Fibroblast of the aortic adventitia (primary cell): Measurements from ENCODE around the gene FBXO38. TPM values are rescaled to one million over a fixed set of nuclear protein-coding genes. Genes with fewer than 3 reads are reported as not detected.

ENCODE experiments used
- DNase-seq: peaks from one replicate; pipeline ENCODE4 v3.0.0-alpha.2; 2010; ENCODE audit warnings: low read depth
- H3K4me3 ChIP-seq: 2 replicates; pipeline ENCODE4 v1.5.1; 2011; ENCODE audit warnings: low read depth, mild to moderate bottlenecking, control low read depth, low read length, moderate library complexity
- total RNA-seq: library from RNA; depleted of rRNA; stranded (reverse); fragments of >200 nt; gene quantifications from 2 replicates; pipeline ENCODE4 v1.2.3, GENCODE V29; 2012; ENCODE audit warnings: low replicate concordance
- TF ChIP-seq, protein P1 (sequence below): IDR thresholded peaks from 2 replicates; pipeline ENCODE4 v1.5.1; 2011; ENCODE audit warnings: mild to moderate bottlenecking, low read length, control low read depth, inconsistent platforms; ENCODE audit not compliant: insufficient read depth

FBXO38 gene
- total RNA-seq, 1 donor = 61.0 TPM

DNA sequence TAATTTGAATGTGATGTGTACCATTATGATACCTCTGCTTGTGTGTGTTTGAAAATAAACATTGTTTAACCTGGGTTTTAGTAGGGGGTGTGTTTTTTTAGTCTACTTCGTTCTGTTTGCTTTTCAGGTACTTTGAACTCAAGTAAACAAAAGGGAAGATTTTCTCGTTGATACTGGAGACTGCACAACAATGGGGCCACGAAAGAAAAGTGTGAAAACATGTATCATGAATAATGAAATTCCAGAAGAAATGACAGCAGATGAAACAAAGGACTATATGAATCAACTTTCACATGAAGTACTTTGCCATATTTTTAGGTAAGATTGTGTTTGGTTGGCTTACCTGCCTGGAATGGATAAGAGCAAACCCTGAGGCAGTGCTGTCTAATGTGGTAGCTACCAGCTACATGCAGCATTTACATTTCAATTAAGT lies 10.8 kb downstream of the FBXO38 start:
- DNase-seq = no peak
- TF ChIP-seq, protein P1, sequence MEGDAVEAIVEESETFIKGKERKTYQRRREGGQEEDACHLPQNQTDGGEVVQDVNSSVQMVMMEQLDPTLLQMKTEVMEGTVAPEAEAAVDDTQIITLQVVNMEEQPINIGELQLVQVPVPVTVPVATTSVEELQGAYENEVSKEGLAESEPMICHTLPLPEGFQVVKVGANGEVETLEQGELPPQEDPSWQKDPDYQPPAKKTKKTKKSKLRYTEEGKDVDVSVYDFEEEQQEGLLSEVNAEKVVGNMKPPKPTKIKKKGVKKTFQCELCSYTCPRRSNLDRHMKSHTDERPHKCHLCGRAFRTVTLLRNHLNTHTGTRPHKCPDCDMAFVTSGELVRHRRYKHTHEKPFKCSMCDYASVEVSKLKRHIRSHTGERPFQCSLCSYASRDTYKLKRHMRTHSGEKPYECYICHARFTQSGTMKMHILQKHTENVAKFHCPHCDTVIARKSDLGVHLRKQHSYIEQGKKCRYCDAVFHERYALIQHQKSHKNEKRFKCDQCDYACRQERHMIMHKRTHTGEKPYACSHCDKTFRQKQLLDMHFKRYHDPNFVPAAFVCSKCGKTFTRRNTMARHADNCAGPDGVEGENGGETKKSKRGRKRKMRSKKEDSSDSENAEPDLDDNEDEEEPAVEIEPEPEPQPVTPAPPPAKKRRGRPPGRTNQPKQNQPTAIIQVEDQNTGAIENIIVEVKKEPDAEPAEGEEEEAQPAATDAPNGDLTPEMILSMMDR = no peak
- H3K4me3 ChIP-seq = no peak overlapping the region

DNA sequence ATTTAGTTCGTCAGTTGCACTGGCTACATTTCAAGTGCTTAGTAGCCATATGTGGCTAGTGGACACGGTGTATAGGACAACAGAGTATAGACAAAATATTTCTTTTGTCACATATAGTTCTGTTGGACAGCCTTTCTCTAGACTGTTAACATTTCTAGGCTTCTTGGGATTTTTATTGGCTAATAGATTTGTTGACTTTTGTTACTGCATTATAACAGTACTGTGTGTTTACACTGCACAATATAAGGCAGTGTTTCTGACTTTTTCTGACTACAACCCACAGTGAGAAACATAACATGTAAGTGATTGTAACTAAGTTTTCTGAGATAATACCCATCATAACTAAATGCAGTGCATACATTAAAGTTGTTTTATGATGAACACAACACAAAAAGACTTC lies 11.3 kb downstream of the FBXO38 start:
- H3K4me3 ChIP-seq = no peak overlapping the region
- DNase-seq = no peak
- TF ChIP-seq, protein P1 = no peak

DNA sequence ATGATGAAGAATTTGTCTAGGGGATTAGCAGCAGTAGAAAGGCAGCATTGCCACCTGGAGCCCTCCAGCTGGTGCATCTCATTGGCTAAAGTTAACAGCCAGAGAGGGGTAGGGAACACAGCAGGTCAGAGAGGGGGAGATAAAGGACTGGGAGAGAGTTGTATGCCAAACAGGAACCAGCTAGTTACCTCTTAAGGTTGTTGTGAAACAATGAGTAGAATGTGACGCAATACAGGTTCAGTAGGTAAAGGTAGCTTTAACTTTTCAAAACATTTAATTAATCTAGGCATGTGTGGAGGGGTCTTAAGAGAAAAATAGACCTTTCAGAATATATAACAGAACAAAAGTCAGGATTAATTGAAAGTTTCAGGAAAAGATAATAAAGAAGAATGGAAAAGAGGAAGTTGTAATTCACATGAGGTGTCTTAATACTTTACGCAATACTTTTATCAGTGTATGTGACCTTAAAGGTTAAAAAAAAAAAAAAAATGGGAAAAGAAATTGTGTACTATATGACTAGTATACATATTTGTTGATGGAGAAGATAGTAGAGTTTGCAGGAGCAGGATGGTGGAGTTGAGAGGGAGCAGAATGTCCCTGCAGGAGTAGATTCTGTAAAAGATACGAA lies 14.3 kb downstream of the FBXO38 start:
- no peak for DNase-seq
- TF ChIP-seq, protein P1 = no peak
- H3K4me3 ChIP-seq = no peak overlapping the region

DNA sequence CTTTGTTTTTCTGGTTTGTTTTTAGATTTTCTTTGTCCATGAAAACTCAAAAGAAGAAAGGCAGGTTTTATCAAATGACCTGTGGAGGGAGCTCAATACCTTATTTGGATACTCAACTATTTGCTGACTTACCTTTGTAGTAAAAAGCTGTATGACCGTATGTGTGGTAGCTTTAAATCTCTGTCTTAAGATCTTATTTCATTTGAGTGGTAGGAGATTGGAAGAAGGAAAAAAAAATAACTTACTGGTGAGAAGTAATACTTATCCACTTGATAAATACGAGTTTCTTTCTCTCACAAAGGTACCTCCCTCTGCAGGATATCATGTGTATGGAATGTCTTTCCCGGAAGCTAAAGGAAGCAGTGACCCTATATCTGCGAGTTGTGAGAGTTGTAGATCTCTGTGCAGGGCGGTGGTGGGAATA lies 15.0 kb downstream of the FBXO38 start:
- TF ChIP-seq, protein P1 = no peak
- no peak for DNase-seq
- H3K4me3 ChIP-seq = no peak overlapping the region

GRCh38 chr5:148401604-148402003 lies 17.8 kb downstream of the FBXO38 start:
- DNase-seq = peak; percentile 17
- TF ChIP-seq, protein P1 = no peak
- H3K4me3 ChIP-seq = no peak overlapping the region

- TF ChIP-seq, protein P1 = no peak
- no peak overlapping the region for H3K4me3 ChIP-seq
- DNase-seq = no peak
These were observed 19.6 kb downstream of the FBXO38 start for GRCh38 chr5:148403344-148403743.

DNA sequence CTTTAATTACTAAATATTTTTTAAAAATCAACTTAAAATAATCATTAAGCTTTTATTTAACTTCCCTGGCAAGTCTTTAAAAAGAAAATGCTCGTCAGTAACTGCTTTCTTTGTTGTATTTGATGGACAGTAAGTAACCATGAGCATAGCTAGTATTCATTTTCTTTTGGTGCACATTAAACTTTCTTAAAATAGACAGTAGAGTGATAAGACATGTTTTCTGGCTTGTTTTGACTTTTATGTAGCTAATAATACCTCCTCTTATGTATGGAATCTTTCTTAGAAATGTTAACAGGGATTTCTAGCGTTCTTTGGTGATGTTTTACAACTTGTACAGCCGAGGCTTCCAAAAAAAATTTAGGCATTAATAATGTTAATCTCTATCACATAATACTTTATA lies 22.6 kb downstream of the FBXO38 start:
- TF ChIP-seq, protein P1 = no peak

More for the DNA sequence above, 22.6 kb downstream of the FBXO38 start:
- no peak overlapping the region for H3K4me3 ChIP-seq
- no peak for DNase-seq
